ENCODE measurements around the gene ZBTB39.
"Not testable (repeated sequence)": the region's sequence is repeated elsewhere in the genome, so short reads cannot be mapped to it uniquely, and the experiment has no call there.

ZBTB39 gene

GRCh38 chr12:57001448-57001906, 4.9 kb downstream of the ZBTB39 start:
- DNase-seq (ENCODE audit: low spot score): no peak

GRCh38 chr12:57000393-57000792, 6.0 kb downstream of the ZBTB39 start:
- no peak for DNase-seq (ENCODE audit: low spot score)

GRCh38 chr12:56999456-56999855, 6.9 kb downstream of the ZBTB39 start:
- no peak for DNase-seq (ENCODE audit: low spot score)

GRCh38 chr12:56998981-56999380, 7.4 kb downstream of the ZBTB39 start:
- no peak for DNase-seq (ENCODE audit: low spot score)

GRCh38 chr12:56998316-56998715, 8.0 kb downstream of the ZBTB39 start:
- DNase-seq (ENCODE audit: low spot score): no peak

- DNase-seq (ENCODE audit: low spot score): no peak
Measured at GRCh38 chr12:56996793-56997545, 9.4 kb downstream of the ZBTB39 start.

GRCh38 chr12:56995930-56996496, 10.3 kb downstream of the ZBTB39 start:
- no peak for DNase-seq (ENCODE audit: low spot score)

GRCh38 chr12:56995201-56995929, 11.0 kb downstream of the ZBTB39 start:
- DNase-seq (ENCODE audit: low spot score): no peak

GRCh38 chr12:56994231-56994746, 12.1 kb downstream of the ZBTB39 start:
- DNase-seq (ENCODE audit: low spot score): no peak

GRCh38 chr12:56993346-56993745, 13.0 kb downstream of the ZBTB39 start:
- no peak for DNase-seq (ENCODE audit: low spot score)

GRCh38 chr12:56991319-56992246, 14.8 kb downstream of the ZBTB39 start:
- DNase-seq (ENCODE audit: low spot score): peak; percentile 30

GRCh38 chr12:56990648-56991318, 15.6 kb downstream of the ZBTB39 start:
- DNase-seq (ENCODE audit: low spot score): no peak

- DNase-seq (ENCODE audit: low spot score): no peak
Measured at GRCh38 chr12:56989861-56990610, 16.3 kb downstream of the ZBTB39 start.

- DNase-seq (ENCODE audit: low spot score): no peak
Measured at GRCh38 chr12:56988207-56988739, 18.1 kb downstream of the ZBTB39 start.

GRCh38 chr12:56987551-56988053, 18.7 kb downstream of the ZBTB39 start:
- DNase-seq (ENCODE audit: low spot score): peak; percentile 71

- DNase-seq (ENCODE audit: low spot score): no peak
Measured at GRCh38 chr12:56987011-56987410, 19.3 kb downstream of the ZBTB39 start.

GRCh38 chr12:56985714-56986113, 20.6 kb downstream of the ZBTB39 start:
- DNase-seq (ENCODE audit: low spot score): not testable (repeated sequence)

- no peak for DNase-seq (ENCODE audit: low spot score)
Measured at GRCh38 chr12:56983386-56983785, 23.0 kb downstream of the ZBTB39 start.

GRCh38 chr12:56982578-56983236, 23.6 kb downstream of the ZBTB39 start:
- not testable (repeated sequence) for DNase-seq (ENCODE audit: low spot score)

Data from putamen (tissue), 1 donor.